Measurements from ENCODE around the gene RFX5.

RFX5 gene

GRCh38 chr1:151292207-151293030 is 54.6 kb downstream of the RFX5 start:
- H3K27me3 ChIP-seq, result no peaks in the 10 kb centered on the region
- peaks cover 60% of the 10 kb centered on the region for H3K36me3 ChIP-seq

DNA sequence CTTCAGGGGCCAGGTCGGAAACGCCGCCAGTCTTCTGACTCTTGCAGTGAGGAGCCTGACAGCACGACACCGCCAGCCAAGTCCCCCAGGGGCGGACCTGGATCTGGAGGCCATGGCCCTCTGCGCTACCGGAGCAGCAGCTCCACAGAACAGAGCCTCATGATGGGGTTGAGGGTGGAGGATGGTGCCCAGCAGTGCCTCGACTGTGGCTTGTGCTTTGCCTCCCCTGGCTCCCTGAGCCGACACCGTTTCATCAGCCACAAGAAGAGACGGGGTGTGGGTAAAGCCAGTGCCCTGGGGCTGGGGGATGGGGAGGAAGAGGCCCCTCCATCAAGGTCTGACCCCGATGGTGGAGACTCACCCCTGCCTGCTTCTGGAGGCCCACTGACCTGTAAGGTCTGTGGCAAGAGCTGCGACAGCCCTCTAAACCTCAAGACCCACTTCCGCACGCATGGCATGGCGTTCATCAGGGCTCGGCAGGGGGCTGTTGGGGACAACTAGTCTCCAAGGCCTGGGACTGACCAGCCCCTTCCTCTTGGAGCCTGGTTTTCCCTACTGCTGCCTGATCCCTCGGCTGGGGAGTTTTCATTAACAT is 56.2 kb downstream of the RFX5 start:
- TF ChIP-seq, protein P1, sequence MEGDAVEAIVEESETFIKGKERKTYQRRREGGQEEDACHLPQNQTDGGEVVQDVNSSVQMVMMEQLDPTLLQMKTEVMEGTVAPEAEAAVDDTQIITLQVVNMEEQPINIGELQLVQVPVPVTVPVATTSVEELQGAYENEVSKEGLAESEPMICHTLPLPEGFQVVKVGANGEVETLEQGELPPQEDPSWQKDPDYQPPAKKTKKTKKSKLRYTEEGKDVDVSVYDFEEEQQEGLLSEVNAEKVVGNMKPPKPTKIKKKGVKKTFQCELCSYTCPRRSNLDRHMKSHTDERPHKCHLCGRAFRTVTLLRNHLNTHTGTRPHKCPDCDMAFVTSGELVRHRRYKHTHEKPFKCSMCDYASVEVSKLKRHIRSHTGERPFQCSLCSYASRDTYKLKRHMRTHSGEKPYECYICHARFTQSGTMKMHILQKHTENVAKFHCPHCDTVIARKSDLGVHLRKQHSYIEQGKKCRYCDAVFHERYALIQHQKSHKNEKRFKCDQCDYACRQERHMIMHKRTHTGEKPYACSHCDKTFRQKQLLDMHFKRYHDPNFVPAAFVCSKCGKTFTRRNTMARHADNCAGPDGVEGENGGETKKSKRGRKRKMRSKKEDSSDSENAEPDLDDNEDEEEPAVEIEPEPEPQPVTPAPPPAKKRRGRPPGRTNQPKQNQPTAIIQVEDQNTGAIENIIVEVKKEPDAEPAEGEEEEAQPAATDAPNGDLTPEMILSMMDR (IDR thresholded peaks at IDR 0.05; ENCODE audit: low read depth, low read length), result no peak
- no peaks in the 10 kb centered on the region for H3K9me3 ChIP-seq
- DNase-seq, result no peak
- H3K36me3 ChIP-seq, result peaks cover 60% of the 10 kb centered on the region
- H3K4me1 ChIP-seq, result no peaks in the 10 kb centered on the region
- H3K4me3 ChIP-seq (ENCODE audit: low read depth, low read length), result no peak overlapping the region
- no peaks in the 10 kb centered on the region for H3K27me3 ChIP-seq

More at GRCh38 chr1:151292207-151293030, 54.6 kb downstream of the RFX5 start:
- Histone ChIP-seq H3K4me3 (ENCODE audit: low read depth, low read length) (no peak overlapping the region), H3K9me3 (no peaks in the 10 kb centered on the region), H3K4me1 (no peaks in the 10 kb centered on the region)
- TF ChIP-seq, protein P1 (IDR thresholded peaks at IDR 0.05; ENCODE audit: low read depth, low read length), result no peak
- no peak for DNase-seq

All from BE2C (cell line).